Spleen (tissue), 11 donors: Measurements from ENCODE around the gene ATP11B. TPM values are rescaled to one million over a fixed set of nuclear protein-coding genes. Genes with fewer than 3 reads are reported as not detected.

Experiments
- DNase-seq: peaks from one replicate; pipeline ENCODE4 v3.0.0-alpha.2; 2020
- H3K27ac ChIP-seq, 8 donors: fragments of 200-600 bp; sonication (generic) in 7 of 8; 1 replicate in 4 of 8; 2 replicates in 4 of 8; pipeline versions ENCODE4 v1.5.0 to v1.8.0; 2016 to 2021; ENCODE audit warnings: inconsistent platforms in 4 of 8, mild to moderate bottlenecking in 4 of 8, moderate library complexity in 1 of 8
- H3K27me3 ChIP-seq, 7 donors: fragments of 200-600 bp; sonication (generic) in 6 of 7; replicated peaks in 1 of 7; 1 replicate in 4 of 7; 2 replicates in 3 of 7; pipeline versions ENCODE4 v1.5.0 to v1.8.0; 2016 to 2021; ENCODE audit warnings: inconsistent platforms in 3 of 7, mild to moderate bottlenecking in 1 of 7
- H3K36me3 ChIP-seq, 6 donors: fragments of 200-600 bp; sonication (generic) in 5 of 6; 1 replicate in 4 of 6; 2 replicates in 2 of 6; pipeline versions ENCODE4 v1.5.0 to v1.8.0; 2016 to 2021; ENCODE audit warnings: inconsistent platforms in 2 of 6
- H3K4me1 ChIP-seq, 6 donors: fragments of 200-600 bp; sonication (generic) in 5 of 6; 1 replicate in 3 of 6; 2 replicates in 3 of 6; pipeline versions ENCODE4 v1.5.0 to v1.8.0; 2016 to 2021; ENCODE audit warnings: inconsistent platforms in 3 of 6
- H3K4me3 ChIP-seq, 8 donors: fragments of 200-600 bp; sonication (generic) in 7 of 8; 1 replicate in 4 of 8; 2 replicates in 4 of 8; pipeline versions ENCODE4 v1.5.0 to v1.8.0; 2016 to 2021; ENCODE audit warnings: inconsistent platforms in 4 of 8, mild to moderate bottlenecking in 4 of 8, moderate library complexity in 2 of 8
- H3K9me3 ChIP-seq, 8 donors: fragments of 200-600 bp; sonication (generic) in 7 of 8; 1 replicate in 4 of 8; 2 replicates in 4 of 8; pipeline versions ENCODE4 v1.5.0 to v1.8.0; 2016 to 2021; ENCODE audit warnings: inconsistent platforms in 4 of 8
- CTCF ChIP-seq, 11 experiments: fragments of 200-600 bp in 7 of 11; fragments of 450-650 bp in 4 of 11; sonication (generic) in 4 of 11; IDR thresholded peaks in 8 of 11; conservative IDR thresholded peaks in 3 of 11; 1 replicate in 7 of 11; 2 replicates in 4 of 11; pipeline versions ENCODE4 v1.4.0 to v1.8.0; 2016 to 2021; ENCODE audit warnings: antibody characterized with exemption in 11 of 11, inconsistent platforms in 4 of 11, mild to moderate bottlenecking in 1 of 11
- POLR2A ChIP-seq, 3 donors: fragments of 450-650 bp; IDR thresholded peaks; one replicate each; pipeline ENCODE4 v1.5.1; 2017; ENCODE audit warnings: antibody characterized with exemption in 3 of 3, mild to moderate bottlenecking in 1 of 3
- POLR2AphosphoS5 ChIP-seq, 3 donors: sonication (generic); formaldehyde crosslinking; IDR thresholded peaks; one replicate each; pipeline ENCODE4 v1.5.1; 2017; ENCODE audit warnings: antibody characterized with exemption in 3 of 3
- WGBS, 5 donors: extraction: QIAGEN DNeasy Blood & Tissue Kit in 3 of 5; methylation state at CpG; one replicate each; pipeline versions ENCODE4 v1.1.5 to v1.1.7; 2013 to 2018; 5-methylcytosine and 5-hydroxymethylcytosine counted together
- intact Hi-C: fragments of 100-400 bp; cut with DNase I; formaldehyde crosslinking; loops from one replicate; pipeline ENCODE4 v1.15.0; 2023; ENCODE audit warnings: low total_unique reads
- polyA plus RNA-seq, 3 donors: library from polyadenylated mRNA; stranded (reverse); fragments of 200-250 nt; gene quantifications; one replicate each; pipeline ENCODE4 v1.2.1, GENCODE V29; 2013
- total RNA-seq, 7 donors: library from RNA; depleted of rRNA in 3 of 7; stranded (reverse); fragments of >200 nt in 3 of 7; fragmentation: NEBNext Ultra II Directional in 4 of 7; extraction: Animal tissue kit (Norgen Biotek cat#: 25700) in 4 of 7; gene quantifications; one replicate each; pipeline versions ENCODE4 v1.1.0 to v1.2.1, GENCODE V29; 2016 to 2021
- donor health status: healthy with polysubstance abuse.
- donor health status: DM: no; HTN: no; CAD: no; lungs with moderate emphysema.
- donor health status: DM: no; HTN: no; CAD: no.
- donor health status: Bipolar disorder and iron deficiency.
- donor health status: healthy.
- donor health status: DM: no; HTN: no; CAD: no.
- donor health status: DM: yes; HTN: yes; CAD: no.

Gene ATP11B
- total and polyA plus RNA-seq, 10 donors = 7.2 to 165 (median 90.3) TPM

GRCh38 chr3:182768413-182768812 is 24.9 kb upstream of the ATP11B start:
- Histone ChIP-seq H3K4me1 (no peaks in the 10 kb centered on the region), H3K9me3 (no peaks in the 10 kb centered on the region), H3K27me3 (no peaks in the 10 kb centered on the region), H3K4me3 (no peak overlapping the region), H3K36me3 (no peaks in the 10 kb centered on the region), H3K27ac (no peak overlapping the region)
- WGBS, 5 donors = 81 to 95% (median 91%) methylated on average over 1 of the region's 1 CpG
- TF ChIP-seq POLR2AphosphoS5 (IDR thresholded peaks at IDR 0.05) = no peak
- no peak for TF ChIP-seq CTCF (IDR thresholded peaks at IDR 0.05 in 8 of 11, conservative IDR thresholded peaks at IDR 0.05 in 3 of 11)
- TF ChIP-seq POLR2A (IDR thresholded peaks at IDR 0.05) = no peak
- DNase-seq = no peak
- intact Hi-C loops = no loop called here

- H3K27me3 ChIP-seq = no peaks in the 10 kb centered on the region
- intact Hi-C loops = no loop called here
- H3K36me3 ChIP-seq = no peaks in the 10 kb centered on the region
- WGBS, 5 donors = 67 to 85% (median 72%) methylated on average over 2 of the region's 2 CpGs
- no peaks in the 10 kb centered on the region for H3K9me3 ChIP-seq
- H3K27ac ChIP-seq = no peak overlapping the region
- H3K4me1 ChIP-seq = no peaks in the 10 kb centered on the region
- DNase-seq = no peak
- no peak overlapping the region for H3K4me3 ChIP-seq
- no peak for TF ChIP-seq POLR2AphosphoS5 (IDR thresholded peaks at IDR 0.05)
- TF ChIP-seq CTCF (IDR thresholded peaks at IDR 0.05 in 8 of 11, conservative IDR thresholded peaks at IDR 0.05 in 3 of 11) = no peak
- TF ChIP-seq POLR2A (IDR thresholded peaks at IDR 0.05) = no peak
Measured at GRCh38 chr3:182769673-182770072, 23.6 kb upstream of the ATP11B start.

GRCh38 chr3:182782149-182782548 is 11.2 kb upstream of the ATP11B start:
- H3K9me3 ChIP-seq = peaks cover 0 to 8% (median 4%) of the 10 kb centered on the region in 8 donors
- no peak for DNase-seq
- 37 to 64% (median 50%) methylated on average over 1 of the region's 1 CpG for WGBS, 5 donors
- intact Hi-C loops = no loop called here
- no peak overlapping the region for H3K4me3 ChIP-seq
- no peak for TF ChIP-seq POLR2AphosphoS5 (IDR thresholded peaks at IDR 0.05)
- TF ChIP-seq POLR2A (IDR thresholded peaks at IDR 0.05) = no peak
- no peak for TF ChIP-seq CTCF (IDR thresholded peaks at IDR 0.05 in 8 of 11, conservative IDR thresholded peaks at IDR 0.05 in 3 of 11)
- no peaks in the 10 kb centered on the region for H3K36me3 ChIP-seq
- H3K4me1 ChIP-seq = peaks cover 0 to 6% (median 0%) of the 10 kb centered on the region in 6 donors
- peaks cover 0 to 26% (median 0%) of the 10 kb centered on the region in 7 donors for H3K27me3 ChIP-seq
- no peak overlapping the region for H3K27ac ChIP-seq

- H3K9me3 ChIP-seq = no peaks in the 10 kb centered on the region
- WGBS, 5 donors = 94 to 100% (median 97%) methylated on average over 1 of the region's 1 CpG
- H3K4me1 ChIP-seq = peaks cover 0 to 6% (median 2%) of the 10 kb centered on the region in 6 donors
- intact Hi-C loops = no loop called here
- DNase-seq = no peak
- no peak for TF ChIP-seq CTCF (IDR thresholded peaks at IDR 0.05 in 8 of 11, conservative IDR thresholded peaks at IDR 0.05 in 3 of 11)
- peaks cover 0 to 26% (median 0%) of the 10 kb centered on the region in 7 donors for H3K27me3 ChIP-seq
- no peak overlapping the region for H3K4me3 ChIP-seq
- H3K27ac ChIP-seq = no peak overlapping the region
- H3K36me3 ChIP-seq = no peaks in the 10 kb centered on the region
Measured at GRCh38 chr3:182783106-182783505, 10.2 kb upstream of the ATP11B start.
